A673 (cell line): ENCODE data around the gene REST. TPM values are rescaled to one million over a fixed set of nuclear protein-coding genes. Genes with fewer than 3 reads are reported as not detected.
A peak's percentile ranks its signal among the peaks of the same experiment; 100 is the strongest.

Experiments used
- Bru-seq: library from RNA; stranded (reverse); fragments of 400-500 nt; gene quantifications from one replicate; lab custom pipeline; 2021; lab: Mats Ljungman, UMichigan
- BruChase-seq, 2 experiments: library from RNA; stranded (reverse); fragments of 400-500 nt; gene quantifications; one replicate each; lab custom pipeline; 2021; lab: Mats Ljungman, UMichigan
- BruUV-seq: library from RNA; stranded (reverse); fragments of 400-500 nt; replicated peaks from 2 replicates; lab custom pipeline; 2021; lab: Mats Ljungman, UMichigan
- CTCF ChIA-PET: fragments of 300-600 bp; sonication (Branson Sonifier 250); formaldehyde crosslinking; loops from one replicate; lab custom pipeline; 2022; ENCODE audit warnings: antibody characterized with exemption; lab: Charles Lee
- POLR2A ChIA-PET: fragments of 300-600 bp; sonication (Branson Sonifier 250); formaldehyde crosslinking; loops from one replicate; lab custom pipeline; 2022; ENCODE audit warnings: antibody characterized with exemption; ENCODE audit not compliant: low non-redundant PET; lab: Charles Lee
- DNase-seq: peaks from one replicate; pipeline ENCODE4 v3.0.0-alpha.2; 2015; ENCODE audit warnings: low spot score
- H3K27ac ChIP-seq: fragments of 200-600 bp; sonication (generic); 2 replicates; pipeline ENCODE4 v1.5.1; 2016; ENCODE audit warnings: mixed run types, low read depth, mild to moderate bottlenecking, mixed read lengths, antibody characterized with exemption, low read length; ENCODE audit not compliant: poor library complexity, severe bottlenecking
- H3K27me3 ChIP-seq: fragments of 200-600 bp; sonication (generic); replicated peaks from 2 replicates; pipeline ENCODE4 v1.6.1; 2017; ENCODE audit warnings: mixed run types, low read depth, mild to moderate bottlenecking, mixed read lengths, antibody characterized with exemption, low read length; ENCODE audit not compliant: insufficient read depth, poor library complexity
- H3K36me3 ChIP-seq: fragments of 200-600 bp; sonication (generic); 2 replicates; pipeline ENCODE4 v1.6.1; 2016; ENCODE audit warnings: mixed run types, mild to moderate bottlenecking, mixed read lengths, antibody characterized with exemption, low read length; ENCODE audit not compliant: insufficient read depth, poor library complexity, severe bottlenecking
- H3K4me1 ChIP-seq: fragments of 200-600 bp; sonication (generic); 2 replicates; pipeline ENCODE4 v1.6.1; 2017; ENCODE audit warnings: mixed run types, mild to moderate bottlenecking, mixed read lengths, antibody characterized with exemption, low read length; ENCODE audit not compliant: insufficient read depth, poor library complexity, severe bottlenecking
- H3K4me3 ChIP-seq: fragments of 200-600 bp; sonication (generic); 2 replicates; pipeline ENCODE4 v1.5.1; 2016; ENCODE audit warnings: low read depth, mixed run types, mild to moderate bottlenecking, mixed read lengths, low read length; ENCODE audit not compliant: poor library complexity, severe bottlenecking
- H3K9me3 ChIP-seq: fragments of 200-600 bp; sonication (generic); 2 replicates; pipeline ENCODE4 v1.6.1; 2016; ENCODE audit warnings: mixed run types, low read depth, mild to moderate bottlenecking, mixed read lengths, antibody characterized with exemption, low read length; ENCODE audit not compliant: poor library complexity, severe bottlenecking
- CTCF ChIP-seq: fragments of 300-800, 200-600 bp; sonication (generic); conservative IDR thresholded peaks from 2 replicates; pipeline ENCODE4 v1.5.1; 2017; ENCODE audit warnings: low read depth, mild to moderate bottlenecking, antibody characterized with exemption, low read length, moderate library complexity, mixed read lengths
- EZH2 ChIP-seq: fragments of 200-600 bp; sonication (generic); IDR thresholded peaks from 2 replicates; pipeline ENCODE4 v1.6.1; 2017; ENCODE audit warnings: borderline replicate concordance, low read depth, mild to moderate bottlenecking, mixed read lengths, antibody characterized with exemption, low read length; ENCODE audit not compliant: poor library complexity, severe bottlenecking
- intact Hi-C: fragments of 100-400 bp; cut with micrococcal nuclease; formaldehyde crosslinking; loops from one replicate; pipeline ENCODE4 v1.10.0; 2022; ENCODE audit not compliant: unreplicated experiment
- long read RNA-seq: library from polyadenylated mRNA; stranded (forward); transcript quantifications from one replicate; pipeline ENCODE4 v2.0.0, GENCODE V29; 2022
- total RNA-seq: library from RNA; stranded (reverse); gene quantifications from 2 replicates; pipeline ENCODE4 v1.2.3, GENCODE V29; 2021

REST gene
- total RNA-seq (23.7 and 24.6 TPM in 2 replicates), Bru-seq, nascent RNA (percentile 69 among the genes with signal in this experiment), BruChase-seq, experiment 1, labeled RNA remaining after a 2-hour chase (percentile 88 among the genes with signal in this experiment), BruChase-seq, experiment 2, labeled RNA remaining after a 6-hour chase (percentile 74 among the genes with signal in this experiment)
- long read RNA-seq, full-length matches to known transcripts: 1 of 12 reads
- long read RNA-seq, partial matches to known transcripts: 2 of 12 reads
- long read RNA-seq, other reads (novel, unspliced or antisense): 9 of 12 reads

DNA sequence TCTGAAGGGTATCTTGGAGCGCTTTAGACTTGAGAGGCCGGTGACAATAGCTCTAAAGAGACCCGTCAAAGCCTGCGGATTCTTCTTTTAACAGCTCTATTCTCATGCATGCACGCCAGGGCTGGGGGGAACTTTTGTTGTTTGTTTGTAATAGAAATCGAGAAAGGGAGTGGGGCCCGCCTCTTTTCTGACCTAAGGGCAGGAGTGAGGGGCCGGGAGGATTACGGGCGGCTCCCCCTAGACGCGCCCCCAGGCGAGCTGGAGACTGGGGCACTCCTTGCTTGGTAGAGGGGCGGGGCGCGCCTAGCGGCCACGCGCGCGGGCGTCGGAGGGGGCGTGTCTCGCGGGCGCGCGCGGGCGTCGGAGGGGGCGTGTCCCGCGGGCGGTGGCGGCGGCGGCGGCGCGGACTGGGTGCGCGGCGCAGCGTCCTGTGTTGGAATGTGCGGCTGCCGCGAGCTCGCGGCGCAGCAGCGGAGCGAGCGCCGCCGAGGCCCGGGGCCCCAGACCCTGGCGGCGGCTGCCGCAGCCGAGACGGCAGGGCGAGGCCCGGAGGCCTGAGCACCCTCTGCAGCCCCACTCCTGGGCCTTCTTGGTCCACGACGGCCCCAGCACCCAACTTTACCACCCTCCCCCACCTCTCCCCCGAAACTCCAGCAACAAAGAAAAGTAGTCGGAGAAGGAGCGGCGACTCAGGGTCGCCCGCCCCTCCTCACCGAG is at the start of gene REST:
Gene REST, plus strand, starts transcription at position 412 of the 717 bp plus-strand sequence. CDS start 2,739 bp downstream, outside the sequence.
- H3K36me3 ChIP-seq: no peaks in the 10 kb centered on the region
- intact Hi-C loops: no loop called here
- H3K9me3 ChIP-seq: no peaks in the 10 kb centered on the region
- CTCF ChIA-PET: interaction anchor here (0.6 kb wide), 1 partner anchor 40 kb away, joined by 5 read pairs; no protein-coding TSS in a partner anchor
- TF ChIP-seq EZH2 (no peak), CTCF (no peak)
- H3K4me1 ChIP-seq: peaks cover 4% of the 10 kb centered on the region
- H3K27ac ChIP-seq: peak within 1 kb of the TSS; percentile 93
- peak; percentile 73 for DNase-seq
- BruUV-seq: no TSS peak
- POLR2A ChIA-PET: no interaction called here
- peak within 1 kb of the TSS; percentile 75 for H3K4me3 ChIP-seq
- H3K27me3 ChIP-seq: no peaks in the 10 kb centered on the region

- no TSS peak for BruUV-seq
- ChIA-PET CTCF (no interaction called here), POLR2A (no interaction called here)
- H3K27ac ChIP-seq: no peak overlapping the region
- no peaks in the 10 kb centered on the region for H3K4me1 ChIP-seq
- TF ChIP-seq CTCF (no peak), EZH2 (no peak)
- H3K9me3 ChIP-seq: no peaks in the 10 kb centered on the region
- H3K36me3 ChIP-seq: no peaks in the 10 kb centered on the region
- DNase-seq: no peak
- H3K4me3 ChIP-seq: no peak overlapping the region
- intact Hi-C loops: no loop called here
- no peaks in the 10 kb centered on the region for H3K27me3 ChIP-seq
Observed at GRCh38 chr4:56859841-56860240, 47.9 kb upstream of the REST start.

GRCh38 chr4:56860781-56861180 is 46.9 kb upstream of the REST start:
- Histone ChIP-seq H3K4me3 (no peak overlapping the region), H3K4me1 (no peaks in the 10 kb centered on the region), H3K36me3 (no peaks in the 10 kb centered on the region), H3K27me3 (no peaks in the 10 kb centered on the region), H3K27ac (no peak overlapping the region), H3K9me3 (no peaks in the 10 kb centered on the region)
- TF ChIP-seq CTCF (no peak), EZH2 (no peak)
- no peak for DNase-seq
- ChIA-PET CTCF (no interaction called here), POLR2A (no interaction called here)
- no TSS peak for BruUV-seq
- intact Hi-C loops: no loop called here
